Nephron progenitor cell (in vitro differentiated cells): Measurements from ENCODE around the gene STK32A.

ENCODE experiments used
- DNase-seq: peaks from one replicate; pipeline ENCODE4 v3.0.0; 2021
- H3K27ac Mint-ChIP-seq: 2 replicates; pipeline ENCODE4 v1.8.0; 2021; ENCODE audit warnings: mild to moderate bottlenecking, moderate library complexity, mixed read lengths
- H3K27me3 Mint-ChIP-seq: 2 replicates; pipeline ENCODE4 v1.8.0; 2021; ENCODE audit warnings: mild to moderate bottlenecking, low read depth, mixed read lengths; ENCODE audit not compliant: poor library complexity
- H3K36me3 Mint-ChIP-seq: 2 replicates; pipeline ENCODE4 v1.8.0; 2021; ENCODE audit warnings: low read depth, mixed read lengths
- H3K4me1 Mint-ChIP-seq: 2 replicates; pipeline ENCODE4 v1.8.0; 2021; ENCODE audit warnings: mixed read lengths
- H3K4me3 Mint-ChIP-seq: 2 replicates; pipeline ENCODE4 v1.8.0; 2021; ENCODE audit warnings: mild to moderate bottlenecking, moderate library complexity, mixed read lengths
- H3K9me3 Mint-ChIP-seq: 2 replicates; pipeline ENCODE4 v1.8.0; 2021; ENCODE audit warnings: mild to moderate bottlenecking, moderate library complexity, mixed read lengths
- TF ChIP-seq, protein P1 (sequence below): fragments of 200-600 bp; sonication (generic); IDR thresholded peaks from 2 replicates; pipeline ENCODE4 v1.5.0; 2021; ENCODE audit warnings: antibody characterized with exemption

Gene STK32A

DNA sequence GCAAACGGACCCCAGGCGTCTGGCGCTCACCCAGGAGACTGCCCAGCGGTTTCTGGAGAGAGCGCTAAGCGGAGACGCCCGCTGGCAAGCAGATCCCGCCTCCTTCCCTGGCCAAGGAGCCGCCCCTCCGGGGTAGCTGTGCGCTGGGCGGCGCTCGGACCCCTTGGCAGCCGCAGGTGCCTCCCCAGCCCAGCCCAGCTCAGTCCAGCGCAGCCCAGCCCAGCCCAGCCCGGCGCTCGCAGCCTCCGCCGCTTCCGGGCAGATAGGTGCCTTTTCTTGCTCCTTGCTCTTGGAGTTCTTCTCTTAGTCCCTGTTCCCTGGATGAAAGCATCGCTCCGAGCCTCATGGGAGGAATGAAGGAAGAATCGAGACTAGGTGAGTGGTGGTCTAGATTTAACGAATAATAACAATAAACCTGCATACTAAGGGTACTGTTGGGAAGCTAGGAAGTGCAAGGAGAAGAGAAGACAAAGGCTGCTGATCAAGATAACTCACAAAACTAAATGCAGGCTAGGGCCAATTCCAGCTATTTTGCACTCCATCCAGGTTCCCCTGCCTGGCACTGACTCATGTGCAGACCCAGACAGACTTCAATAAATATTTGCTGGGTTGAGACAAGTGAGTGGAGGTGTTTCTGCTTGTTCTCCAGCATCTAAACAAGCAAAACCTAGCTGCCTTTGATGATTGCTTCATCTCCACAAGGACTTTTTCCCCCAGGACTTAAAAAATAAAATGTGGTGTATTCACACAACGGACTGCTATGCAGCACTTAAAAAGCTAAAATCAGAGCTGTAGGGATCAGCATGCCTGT is at the start of gene STK32A:
TSS of gene STK32A (plus strand) at position 202 of the 811 bp plus-strand sequence. CDS start 4,609 bp downstream, outside the sequence.
- Mint-ChIP-seq H3K4me1 (peaks cover 11% of the 10 kb centered on the region), H3K27me3 (peaks cover 74% of the 10 kb centered on the region), H3K9me3 (no peaks in the 10 kb centered on the region), H3K27ac (no peak within 1 kb of the TSS), H3K4me3 (peak within 1 kb of the TSS; percentile 81), H3K36me3 (no peaks in the 10 kb centered on the region)
- TF ChIP-seq, protein P1, sequence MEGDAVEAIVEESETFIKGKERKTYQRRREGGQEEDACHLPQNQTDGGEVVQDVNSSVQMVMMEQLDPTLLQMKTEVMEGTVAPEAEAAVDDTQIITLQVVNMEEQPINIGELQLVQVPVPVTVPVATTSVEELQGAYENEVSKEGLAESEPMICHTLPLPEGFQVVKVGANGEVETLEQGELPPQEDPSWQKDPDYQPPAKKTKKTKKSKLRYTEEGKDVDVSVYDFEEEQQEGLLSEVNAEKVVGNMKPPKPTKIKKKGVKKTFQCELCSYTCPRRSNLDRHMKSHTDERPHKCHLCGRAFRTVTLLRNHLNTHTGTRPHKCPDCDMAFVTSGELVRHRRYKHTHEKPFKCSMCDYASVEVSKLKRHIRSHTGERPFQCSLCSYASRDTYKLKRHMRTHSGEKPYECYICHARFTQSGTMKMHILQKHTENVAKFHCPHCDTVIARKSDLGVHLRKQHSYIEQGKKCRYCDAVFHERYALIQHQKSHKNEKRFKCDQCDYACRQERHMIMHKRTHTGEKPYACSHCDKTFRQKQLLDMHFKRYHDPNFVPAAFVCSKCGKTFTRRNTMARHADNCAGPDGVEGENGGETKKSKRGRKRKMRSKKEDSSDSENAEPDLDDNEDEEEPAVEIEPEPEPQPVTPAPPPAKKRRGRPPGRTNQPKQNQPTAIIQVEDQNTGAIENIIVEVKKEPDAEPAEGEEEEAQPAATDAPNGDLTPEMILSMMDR, result no peak
- DNase-seq, result peak; percentile 81

DNA sequence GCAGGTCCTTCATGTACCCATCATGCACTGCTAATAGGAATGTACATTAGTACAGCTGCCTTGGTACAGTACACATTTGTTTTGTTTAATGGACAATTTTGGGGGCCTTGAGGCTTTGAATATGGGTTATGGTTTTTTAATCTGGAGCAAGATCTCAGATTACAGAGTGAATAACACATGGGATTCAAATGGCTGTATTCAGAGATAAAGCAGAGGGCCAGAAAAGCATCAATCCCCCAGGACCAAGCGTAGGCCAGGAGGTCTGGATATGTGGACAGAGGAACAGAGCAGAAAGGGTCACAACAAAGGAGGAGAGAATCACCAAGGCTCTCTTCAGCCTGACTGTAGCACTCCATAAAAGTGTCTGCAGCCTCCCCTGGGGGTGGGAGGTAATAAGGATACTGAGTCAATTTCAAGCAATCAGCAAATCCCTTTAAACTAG is 47.7 kb upstream of the STK32A start:
- Mint-ChIP-seq H3K27me3 (no peaks in the 10 kb centered on the region), H3K27ac (no peak overlapping the region), H3K36me3 (no peaks in the 10 kb centered on the region), H3K4me3 (no peak overlapping the region), H3K4me1 (no peaks in the 10 kb centered on the region), H3K9me3 (no peaks in the 10 kb centered on the region)
- no peak for DNase-seq
- TF ChIP-seq, protein P1, result no peak

DNA sequence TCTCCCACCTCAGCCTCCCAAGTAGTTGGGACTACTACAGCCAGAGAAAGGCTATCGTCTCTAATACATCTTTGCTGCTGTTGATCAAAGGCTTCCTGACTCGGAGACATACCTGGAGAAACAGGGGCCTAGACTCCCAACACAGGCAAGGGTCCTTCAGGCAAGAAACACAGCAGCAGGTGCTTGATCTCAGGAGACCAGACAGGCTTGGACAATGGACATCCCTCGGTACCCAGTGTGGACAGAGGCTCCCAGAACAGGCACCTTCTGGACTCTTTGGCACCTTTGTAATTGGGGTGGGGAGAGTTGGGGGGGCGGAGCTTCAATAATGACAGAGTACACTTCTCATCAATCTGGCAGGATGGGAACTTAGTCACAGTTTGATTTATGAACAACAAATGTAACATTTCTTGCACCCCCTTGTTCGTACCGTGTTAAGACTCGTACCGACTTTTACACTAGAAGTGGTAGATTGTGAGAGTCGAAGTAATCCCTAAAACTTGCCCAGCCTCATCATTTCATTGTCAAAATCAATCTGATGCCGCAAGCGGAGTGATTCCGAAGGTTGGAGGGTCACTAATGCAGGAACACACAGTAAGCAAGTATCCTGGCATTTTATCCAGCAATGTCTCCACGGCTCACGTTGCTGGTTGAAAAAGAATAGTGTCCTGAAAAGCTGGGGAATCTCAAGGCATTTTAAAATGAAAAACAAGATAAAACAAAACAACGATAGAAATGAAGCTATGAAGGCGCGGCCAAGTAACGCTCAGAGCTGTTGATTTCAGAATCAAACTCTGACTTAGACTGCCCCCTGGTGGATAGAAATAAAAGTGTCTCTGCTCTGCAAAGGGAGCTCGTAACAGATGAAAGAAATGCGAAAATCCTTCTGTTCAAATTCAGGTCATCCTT is 46.4 kb upstream of the STK32A start:
- Mint-ChIP-seq H3K9me3 (no peaks in the 10 kb centered on the region), H3K4me1 (no peaks in the 10 kb centered on the region), H3K27me3 (no peaks in the 10 kb centered on the region), H3K4me3 (no peak overlapping the region), H3K27ac (no peak overlapping the region), H3K36me3 (no peaks in the 10 kb centered on the region)
- TF ChIP-seq, protein P1, result peak; percentile 91
- peak; percentile 55 for DNase-seq

DNA sequence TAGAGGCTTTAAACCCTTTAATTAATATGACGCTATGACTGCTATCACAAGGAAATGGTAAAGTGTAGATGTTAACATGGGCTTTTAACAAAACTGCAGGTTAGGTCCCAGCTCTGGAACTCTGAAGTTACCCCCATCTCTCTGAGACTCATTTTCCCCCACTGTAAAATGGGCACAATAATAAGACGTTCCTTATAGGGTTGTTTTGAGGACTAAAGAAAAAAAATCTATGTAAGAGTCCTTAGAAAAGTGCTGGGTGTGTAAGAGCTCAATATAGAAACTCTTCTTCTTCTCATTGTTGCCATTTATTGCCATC is 45.8 kb upstream of the STK32A start:
- DNase-seq, result no peak
- H3K36me3 Mint-ChIP-seq, result no peaks in the 10 kb centered on the region
- H3K4me1 Mint-ChIP-seq, result no peaks in the 10 kb centered on the region
- H3K9me3 Mint-ChIP-seq, result no peaks in the 10 kb centered on the region
- TF ChIP-seq, protein P1, result no peak
- H3K27me3 Mint-ChIP-seq, result no peaks in the 10 kb centered on the region
- H3K4me3 Mint-ChIP-seq, result no peak overlapping the region
- no peak overlapping the region for H3K27ac Mint-ChIP-seq

DNA sequence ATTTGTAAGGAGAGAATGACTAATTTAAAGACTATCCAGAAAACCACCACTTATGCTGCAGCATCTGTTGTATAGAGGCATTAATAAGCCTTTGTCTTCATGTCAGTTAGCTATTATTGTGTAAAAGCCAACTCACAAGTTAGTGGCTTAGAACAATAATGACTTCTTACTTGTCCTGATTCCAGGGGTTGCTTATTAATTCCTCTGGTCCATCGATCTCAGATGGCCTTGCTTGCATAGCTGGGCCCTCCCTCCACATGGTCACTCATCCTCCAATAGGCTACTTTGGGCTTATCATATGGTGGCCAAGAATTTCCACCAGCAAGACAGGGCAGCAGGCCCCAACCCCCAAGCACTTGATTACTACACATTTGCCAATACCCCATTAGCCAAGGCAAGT is 44.5 kb upstream of the STK32A start:
- TF ChIP-seq, protein P1, result no peak
- Mint-ChIP-seq H3K4me1 (no peaks in the 10 kb centered on the region), H3K36me3 (no peaks in the 10 kb centered on the region), H3K27me3 (no peaks in the 10 kb centered on the region), H3K27ac (no peak overlapping the region), H3K4me3 (no peak overlapping the region), H3K9me3 (no peaks in the 10 kb centered on the region)
- no peak for DNase-seq
